Cardiac fibroblast (primary cell): ENCODE measurements around the gene SMOC2.

ENCODE experiments used
- DNase-seq, 2 donors: peaks; one replicate each; pipeline versions ENCODE4 v3.0.0 to v3.0.0-alpha.2; 2010; ENCODE audit warnings: low read depth in 2 of 2
- H3K4me3 ChIP-seq, 2 donors: replicated peaks in 1 of 2; 1 replicate in 1 of 2; 2 replicates in 1 of 2; pipeline ENCODE4 v1.5.1; 2011; ENCODE audit warnings: low read depth in 2 of 2, low read length in 2 of 2, mild to moderate bottlenecking in 2 of 2, moderate library complexity in 1 of 2
- CTCF ChIP-seq: IDR thresholded peaks from one replicate; pipeline ENCODE4 v1.5.1; 2011; ENCODE audit warnings: low read depth, mild to moderate bottlenecking, low read length, inconsistent platforms

Gene SMOC2

GRCh38 chr6:168414336-168415097 lies 26.5 kb upstream of the SMOC2 start:
- TF ChIP-seq CTCF, result no peak
- DNase-seq, result peak; percentile 28 to 51
- H3K4me3 ChIP-seq, result no peak overlapping the region

DNA sequence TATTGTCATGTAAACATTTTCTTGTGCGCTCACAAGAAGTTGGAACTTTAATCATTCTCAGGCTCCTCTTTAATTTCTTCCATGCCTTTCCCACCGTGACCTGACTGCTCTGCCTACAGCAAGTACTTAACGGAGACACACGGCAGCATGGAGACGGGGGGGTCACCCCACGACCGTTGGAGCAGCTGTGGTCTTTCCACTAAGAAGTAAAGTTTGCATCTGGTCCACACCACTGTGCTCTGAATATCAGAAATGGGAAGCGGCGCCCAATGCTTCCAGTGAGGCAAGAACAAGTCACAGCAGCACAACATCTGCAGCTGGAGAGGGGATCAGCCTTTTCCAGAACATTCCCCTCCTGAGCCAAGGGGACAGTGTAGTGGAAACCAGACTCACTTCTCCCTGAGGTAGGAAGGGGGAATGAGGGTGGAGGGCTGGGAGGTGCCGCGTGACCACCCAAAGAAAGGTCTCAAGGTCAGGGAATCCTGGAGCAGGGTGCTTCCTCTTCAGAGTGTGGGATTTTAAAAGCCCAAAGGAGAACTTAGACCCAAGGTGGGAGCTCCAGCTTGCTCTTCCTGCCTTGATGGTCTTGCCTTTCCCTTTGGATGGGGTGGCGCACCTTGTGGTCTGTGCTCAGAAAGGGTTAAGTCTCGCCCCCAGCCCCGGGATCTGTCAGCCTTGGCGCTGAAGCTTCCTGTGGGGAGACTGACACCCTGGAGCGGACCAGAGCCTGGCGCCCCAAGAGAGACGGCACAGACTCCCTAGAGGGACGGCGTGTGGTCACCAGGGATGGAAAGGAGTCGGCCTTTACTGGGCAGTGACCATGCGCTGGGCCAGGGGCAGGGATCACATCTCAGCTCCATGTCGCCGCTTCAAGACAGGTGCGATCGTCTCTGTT lies 25.6 kb upstream of the SMOC2 start:
- DNase-seq, result peak in 1 of 2 donors; percentile 6
- H3K4me3 ChIP-seq, result no peak overlapping the region
- no peak for TF ChIP-seq CTCF

GRCh38 chr6:168415993-168416530 lies 24.9 kb upstream of the SMOC2 start:
- no peak for TF ChIP-seq CTCF
- no peak for DNase-seq
- H3K4me3 ChIP-seq, result no peak overlapping the region

DNA sequence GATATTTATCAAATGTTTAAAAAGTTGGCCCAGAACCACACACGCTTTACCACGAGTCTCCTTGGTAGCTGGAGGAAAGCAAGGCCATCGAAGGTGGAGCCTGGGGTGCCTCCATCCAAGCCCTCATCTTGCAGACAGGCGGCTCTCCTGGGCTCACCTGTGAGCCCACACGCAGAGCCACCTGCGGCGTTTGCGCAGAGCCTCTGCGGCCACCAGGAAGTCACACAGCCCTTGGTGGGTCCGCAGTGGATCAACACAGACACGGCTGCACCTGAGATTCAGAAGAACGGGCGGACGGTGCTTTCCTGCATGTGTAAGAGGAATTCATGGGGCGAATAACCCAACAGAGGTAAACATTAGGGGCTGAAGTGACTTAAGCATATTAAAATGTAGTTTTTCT lies 24.5 kb upstream of the SMOC2 start:
- no peak for DNase-seq
- H3K4me3 ChIP-seq, result no peak overlapping the region
- TF ChIP-seq CTCF, result no peak

DNA sequence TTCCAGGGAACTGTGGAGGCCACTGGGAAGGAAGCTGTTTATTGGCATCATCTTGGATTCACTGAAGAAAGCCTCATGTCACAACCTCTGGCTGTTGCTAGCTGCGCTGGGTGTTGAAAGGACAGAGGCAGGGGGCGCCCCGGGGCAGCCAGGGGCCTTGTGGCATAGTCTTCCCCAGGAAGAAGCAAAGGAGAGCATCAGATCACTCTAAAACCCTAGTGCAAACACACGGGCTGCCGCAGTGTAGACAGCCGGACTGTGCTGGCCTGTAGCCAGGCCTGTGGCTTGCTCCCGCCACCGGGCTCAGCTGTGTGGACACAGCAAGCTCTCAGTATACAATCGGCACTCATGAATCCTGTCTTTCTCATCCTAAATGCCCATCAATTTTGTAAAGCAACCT lies 23.8 kb upstream of the SMOC2 start:
- TF ChIP-seq CTCF, result no peak
- no peak for DNase-seq
- no peak overlapping the region for H3K4me3 ChIP-seq

- no peak for DNase-seq
- TF ChIP-seq CTCF, result no peak
- H3K4me3 ChIP-seq, result no peak overlapping the region
These were observed 23.1 kb upstream of the SMOC2 start for GRCh38 chr6:168417679-168418557.
